HG02870 (cell line): Measurements from ENCODE around the gene RILP.

Source experiments
- ATAC-seq: cut with Tn5 transposase; IDR thresholded peaks from one replicate; pipeline ENCODE4 v1.9.1; 2021; ENCODE audit warnings: mild to moderate bottlenecking, moderate library complexity; ENCODE audit not compliant: unreplicated experiment

RILP gene

GRCh38 chr17:1629504-1630310 is 20.0 kb downstream of the RILP start:
- ATAC-seq = no peak

GRCh38 chr17:1628856-1629503 is 20.7 kb downstream of the RILP start:
- ATAC-seq = peak; percentile 50

- ATAC-seq = peak; percentile 59
Measured at GRCh38 chr17:1627982-1628855, 21.4 kb downstream of the RILP start, which contains the start of gene SLC43A2. Gene SLC43A2 (minus strand): TSS chr17:1628834. CDS start chr17:1627874, 960 bp downstream.

- ATAC-seq = no peak
Measured at GRCh38 chr17:1627182-1627981, 22.3 kb downstream of the RILP start.

- no peak for ATAC-seq
Measured at GRCh38 chr17:1626333-1626732, 23.3 kb downstream of the RILP start.

- ATAC-seq = no peak
Measured at GRCh38 chr17:1625581-1625980, 24.1 kb downstream of the RILP start.

GRCh38 chr17:1625053-1625452 is 24.6 kb downstream of the RILP start:
- ATAC-seq = no peak

GRCh38 chr17:1624650-1625049 is 25.0 kb downstream of the RILP start:
- no peak for ATAC-seq

- no peak for ATAC-seq
Measured at GRCh38 chr17:1623057-1623630, 26.5 kb downstream of the RILP start.

- no peak for ATAC-seq
Measured at GRCh38 chr17:1621273-1621954, 28.3 kb downstream of the RILP start.

- ATAC-seq = no peak
Measured at GRCh38 chr17:1620486-1620885, 29.2 kb downstream of the RILP start.

GRCh38 chr17:1617620-1618174 is 32.0 kb downstream of the RILP start:
- ATAC-seq = no peak

GRCh38 chr17:1616101-1616500 is 33.6 kb downstream of the RILP start:
- ATAC-seq = no peak

GRCh38 chr17:1612400-1612799 is 37.3 kb downstream of the RILP start:
- ATAC-seq = no peak

GRCh38 chr17:1611715-1612114 is 38.0 kb downstream of the RILP start:
- no peak for ATAC-seq

GRCh38 chr17:1608676-1609075 is 41.0 kb downstream of the RILP start:
- no peak for ATAC-seq

- no peak for ATAC-seq
Measured at GRCh38 chr17:1607971-1608320, 41.7 kb downstream of the RILP start.

- ATAC-seq = no peak
Measured at GRCh38 chr17:1606352-1606985, 43.2 kb downstream of the RILP start.
